SK-N-SH (cell line): Measurements from ENCODE around the gene FLNA.

Experiments
- CTCF ChIP-seq: fragments of 200-600 bp; sonication (generic); IDR thresholded peaks from 2 replicates; pipeline ENCODE4 v1.6.1; 2017; ENCODE audit warnings: antibody characterized with exemption, mild to moderate bottlenecking, moderate library complexity
- EZH2phosphoT487 ChIP-seq: fragments of 200-600 bp; sonication (generic); IDR thresholded peaks from 2 replicates; pipeline ENCODE4 v1.6.1; 2017; ENCODE audit warnings: low read depth, mixed run types, mild to moderate bottlenecking, antibody characterized with exemption, moderate library complexity, borderline replicate concordance
- MAX ChIP-seq: IDR thresholded peaks from 2 replicates; pipeline ENCODE4 v1.4.0; 2012; ENCODE audit warnings: low read depth
- PBX3 ChIP-seq: IDR thresholded peaks from 2 replicates; pipeline ENCODE4; 2012
- RAD21 ChIP-seq: IDR thresholded peaks from 2 replicates; pipeline ENCODE4 v1.6.1; 2012; ENCODE audit warnings: mild to moderate bottlenecking, low read length
- SIN3A ChIP-seq: IDR thresholded peaks from 2 replicates; pipeline ENCODE4 v1.6.1; 2012; ENCODE audit warnings: low read depth, mild to moderate bottlenecking, low read length, moderate library complexity, borderline replicate concordance
- SMC3 ChIP-seq: IDR thresholded peaks from 2 replicates; pipeline ENCODE4 v1.6.1; 2012; ENCODE audit warnings: low read depth, low read length, improper control_type of control experiment
- TEAD4 ChIP-seq: IDR thresholded peaks from 2 replicates; pipeline ENCODE4 v1.4.0; 2012; ENCODE audit warnings: mild to moderate bottlenecking, borderline replicate concordance; ENCODE audit not compliant: insufficient read depth

GRCh38 chrX:154360155-154360713 lies 14.2 kb downstream of the FLNA start:
- TF ChIP-seq CTCF (no peak), TEAD4 (no peak), RAD21 (no peak), MAX (no peak), SMC3 (no peak), EZH2phosphoT487 (no peak), PBX3 (no peak), SIN3A (no peak)
